Lung (tissue), 12 donors: ENCODE measurements around the gene NOL7. TPM values are rescaled to one million over a fixed set of nuclear protein-coding genes. Genes with fewer than 3 reads are reported as not detected.

ENCODE experiments used
- ATAC-seq: fragments of 200-7000 bp; cut with Tn5 transposase; one replicate; pipeline ENCODE4 v1.9.1; 2020; ENCODE audit warnings: moderate number of reproducible peaks; ENCODE audit not compliant: insufficient read depth, low FRiP score
- DNase-seq, 3 donors: peaks; one replicate each; pipeline ENCODE4 v3.0.0-alpha.2; 2013 to 2017
- H3K27ac ChIP-seq, 2 donors: one replicate each; pipeline ENCODE4 v1.5.1; 2013; ENCODE audit warnings: mild to moderate bottlenecking in 2 of 2, moderate library complexity in 2 of 2, control low read depth in 1 of 2, inconsistent platforms in 1 of 2, low read depth in 1 of 2, low read length in 1 of 2
- H3K27me3 ChIP-seq, 3 donors: one replicate each; pipeline ENCODE4 v1.5.1; 2013; ENCODE audit warnings: low read length in 2 of 3; ENCODE audit not compliant: control insufficient read depth in 3 of 3, insufficient read depth in 3 of 3
- H3K36me3 ChIP-seq, 4 donors: one replicate each; pipeline ENCODE4 v1.5.1; 2013; ENCODE audit warnings: low read length in 4 of 4, mild to moderate bottlenecking in 1 of 4, moderate library complexity in 1 of 4; ENCODE audit not compliant: control insufficient read depth in 4 of 4, insufficient read depth in 4 of 4
- H3K4me1 ChIP-seq, 5 donors: one replicate each; pipeline ENCODE4 v1.5.1; 2013; ENCODE audit warnings: low read length in 5 of 5, mild to moderate bottlenecking in 2 of 5, moderate library complexity in 1 of 5; ENCODE audit not compliant: control insufficient read depth in 5 of 5, insufficient read depth in 5 of 5
- H3K4me3 ChIP-seq: one replicate; pipeline ENCODE4 v1.5.1; 2013; ENCODE audit warnings: mild to moderate bottlenecking, control low read depth, moderate library complexity
- H3K9ac ChIP-seq, 2 donors: one replicate each; pipeline ENCODE4 v1.5.1; 2013; ENCODE audit warnings: low read length in 2 of 2, control low read depth in 1 of 2; ENCODE audit not compliant: insufficient read depth in 1 of 2
- H3K9me3 ChIP-seq, 4 donors: one replicate each; pipeline ENCODE4 v1.5.1; 2013; ENCODE audit warnings: low read length in 3 of 4, mild to moderate bottlenecking in 1 of 4, moderate library complexity in 1 of 4; ENCODE audit not compliant: control insufficient read depth in 4 of 4, insufficient read depth in 3 of 4
- CTCF ChIP-seq: IDR thresholded peaks from 2 replicates; pipeline ENCODE4 v1.5.1; 2012; ENCODE audit warnings: mild to moderate bottlenecking; ENCODE audit errors: control extremely low read depth, extremely low read depth
- WGBS, 2 donors: extraction: QIAGEN DNeasy Blood & Tissue Kit; methylation state at CpG; one replicate each; pipeline ENCODE4 v1.1.7; 2013; 5-methylcytosine and 5-hydroxymethylcytosine counted together
- polyA plus RNA-seq, 2 donors: library from polyadenylated mRNA; stranded (reverse); fragments of 200-250 nt; gene quantifications; one replicate each; pipeline ENCODE4 v1.2.1, GENCODE V29; 2013
- total RNA-seq, 2 donors: library from RNA; depleted of rRNA in 1 of 2; stranded (reverse); fragments of >200 nt in 1 of 2; gene quantifications; one replicate each; pipeline ENCODE4 v1.2.1, GENCODE V29; 2014 to 2021
- donor health status: control.
- donor health status: control.
- donor health status: Bipolar disorder and iron deficiency.
- donor health status: healthy.
- donor health status: DM: yes; HTN: yes; CAD: no.

NOL7 gene
- total and polyA plus RNA-seq, 4 donors: 48.0 to 75.8 (median 57.5) TPM

GRCh38 chr6:13590574-13591153 lies 24.5 kb upstream of the NOL7 start:
- 96 to 97% methylated on average over 1 of the region's 1 CpG for WGBS, 2 donors
- ATAC-seq: no peak

GRCh38 chr6:13591205-13591921 lies 23.8 kb upstream of the NOL7 start:
- no peak for TF ChIP-seq CTCF
- H3K27ac ChIP-seq: no peak overlapping the region
- H3K4me1 ChIP-seq: no peaks in the 10 kb centered on the region
- WGBS, 2 donors: 95% methylated on average over 21 of the region's 21 CpGs
- no peak for DNase-seq
- no peak for ATAC-seq
- no peaks in the 10 kb centered on the region for H3K27me3 ChIP-seq
- H3K4me3 ChIP-seq: no peak overlapping the region
- H3K9me3 ChIP-seq: no peaks in the 10 kb centered on the region
- H3K36me3 ChIP-seq: peaks cover 0 to 37% (median 6%) of the 10 kb centered on the region in 4 donors
- H3K9ac ChIP-seq: no peak overlapping the region

More at GRCh38 chr6:13590574-13591153, 24.5 kb upstream of the NOL7 start:
- Histone ChIP-seq H3K4me3 (no peak overlapping the region), H3K27me3 (no peaks in the 10 kb centered on the region), H3K36me3 (peaks cover 0 to 36% (median 6%) of the 10 kb centered on the region in 4 donors), H3K9me3 (no peaks in the 10 kb centered on the region), H3K27ac (no peak overlapping the region), H3K9ac (no peak overlapping the region), H3K4me1 (no peaks in the 10 kb centered on the region)
- DNase-seq: no peak
- no peak for TF ChIP-seq CTCF

GRCh38 chr6:13593103-13593502 lies 22.0 kb upstream of the NOL7 start:
- Histone ChIP-seq H3K27ac (no peak overlapping the region), H3K9me3 (no peaks in the 10 kb centered on the region), H3K9ac (no peak overlapping the region), H3K4me3 (no peak overlapping the region), H3K27me3 (no peaks in the 10 kb centered on the region), H3K36me3 (peaks cover 3 to 33% (median 7%) of the 10 kb centered on the region in 4 donors), H3K4me1 (no peaks in the 10 kb centered on the region)
- no peak for TF ChIP-seq CTCF
- WGBS, 2 donors: 87 to 88% methylated on average over 6 of the region's 6 CpGs
- DNase-seq (no peak), ATAC-seq (no peak)
